Right atrium auricular region (tissue), 2 donors: ENCODE measurements around the gene PLXNA2. TPM values are rescaled to one million over a fixed set of nuclear protein-coding genes. Genes with fewer than 3 reads are reported as not detected.

ENCODE experiments used
- DNase-seq: peaks from one replicate; pipeline ENCODE4 v3.0.0-alpha.2; 2019; ENCODE audit warnings: low spot score
- H3K27ac ChIP-seq, 2 donors: fragments of 200-600 bp; sonication (generic); 1 replicate in 1 of 2; 2 replicates in 1 of 2; pipeline ENCODE4 v1.5.1; 2016 to 2019
- H3K27me3 ChIP-seq, 2 donors: fragments of 200-600 bp; sonication (generic); one replicate each; pipeline versions ENCODE4 v1.5.1 to v1.6.0; 2017 to 2019
- H3K36me3 ChIP-seq: fragments of 200-600 bp; sonication (generic); one replicate; pipeline ENCODE4 v1.5.1; 2016
- H3K4me1 ChIP-seq, 2 donors: fragments of 200-600 bp; sonication (generic); one replicate each; pipeline versions ENCODE4 v1.5.1 to v1.6.0; 2017 to 2019
- H3K4me3 ChIP-seq, 2 donors: fragments of 200-600 bp; sonication (generic); 1 replicate in 1 of 2; 2 replicates in 1 of 2; pipeline ENCODE4 v1.5.1; 2017 to 2019; ENCODE audit warnings: mild to moderate bottlenecking in 1 of 2, moderate library complexity in 1 of 2
- H3K9me3 ChIP-seq, 2 donors: fragments of 200-600 bp; sonication (generic); one replicate each; pipeline ENCODE4 v1.5.1; 2019
- total RNA-seq, 2 donors: library from RNA; depleted of rRNA; stranded (reverse); fragments of >200 nt; gene quantifications; one replicate each; pipeline ENCODE4 v1.1.0, GENCODE V29; 2016
- TF ChIP-seq, protein P1 (sequence below), 2 donors: fragments of 200-600 bp; sonication (generic); IDR thresholded peaks; one replicate each; pipeline ENCODE4 v1.5.1; 2019; ENCODE audit warnings: antibody characterized with exemption in 2 of 2

The PLXNA2 gene
- total RNA-seq, 2 donors from 2014 or later = 10.8 to 23.8 TPM

GRCh38 chr1:208041505-208041904, 202.7 kb downstream of the PLXNA2 start:
- TF ChIP-seq, protein P1, sequence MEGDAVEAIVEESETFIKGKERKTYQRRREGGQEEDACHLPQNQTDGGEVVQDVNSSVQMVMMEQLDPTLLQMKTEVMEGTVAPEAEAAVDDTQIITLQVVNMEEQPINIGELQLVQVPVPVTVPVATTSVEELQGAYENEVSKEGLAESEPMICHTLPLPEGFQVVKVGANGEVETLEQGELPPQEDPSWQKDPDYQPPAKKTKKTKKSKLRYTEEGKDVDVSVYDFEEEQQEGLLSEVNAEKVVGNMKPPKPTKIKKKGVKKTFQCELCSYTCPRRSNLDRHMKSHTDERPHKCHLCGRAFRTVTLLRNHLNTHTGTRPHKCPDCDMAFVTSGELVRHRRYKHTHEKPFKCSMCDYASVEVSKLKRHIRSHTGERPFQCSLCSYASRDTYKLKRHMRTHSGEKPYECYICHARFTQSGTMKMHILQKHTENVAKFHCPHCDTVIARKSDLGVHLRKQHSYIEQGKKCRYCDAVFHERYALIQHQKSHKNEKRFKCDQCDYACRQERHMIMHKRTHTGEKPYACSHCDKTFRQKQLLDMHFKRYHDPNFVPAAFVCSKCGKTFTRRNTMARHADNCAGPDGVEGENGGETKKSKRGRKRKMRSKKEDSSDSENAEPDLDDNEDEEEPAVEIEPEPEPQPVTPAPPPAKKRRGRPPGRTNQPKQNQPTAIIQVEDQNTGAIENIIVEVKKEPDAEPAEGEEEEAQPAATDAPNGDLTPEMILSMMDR (IDR thresholded peaks at IDR 0.05) = no peak
- Histone ChIP-seq H3K36me3 (peaks cover 54% of the 10 kb centered on the region), H3K4me3 (no peak overlapping the region), H3K9me3 (no peaks in the 10 kb centered on the region), H3K4me1 (peaks cover 0 to 14% of the 10 kb centered on the region in 2 donors), H3K27me3 (no peaks in the 10 kb centered on the region), H3K27ac (no peak overlapping the region)
- DNase-seq = no peak

- Histone ChIP-seq H3K27me3 (no peaks in the 10 kb centered on the region), H3K9me3 (no peaks in the 10 kb centered on the region), H3K4me3 (no peak overlapping the region), H3K4me1 (peaks cover 0 to 8% of the 10 kb centered on the region in 2 donors), H3K27ac (no peak overlapping the region), H3K36me3 (peaks cover 54% of the 10 kb centered on the region)
- TF ChIP-seq, protein P1 (IDR thresholded peaks at IDR 0.05) = no peak
- no peak for DNase-seq
Observed at GRCh38 chr1:208040821-208041297, 203.3 kb downstream of the PLXNA2 start.

DNA sequence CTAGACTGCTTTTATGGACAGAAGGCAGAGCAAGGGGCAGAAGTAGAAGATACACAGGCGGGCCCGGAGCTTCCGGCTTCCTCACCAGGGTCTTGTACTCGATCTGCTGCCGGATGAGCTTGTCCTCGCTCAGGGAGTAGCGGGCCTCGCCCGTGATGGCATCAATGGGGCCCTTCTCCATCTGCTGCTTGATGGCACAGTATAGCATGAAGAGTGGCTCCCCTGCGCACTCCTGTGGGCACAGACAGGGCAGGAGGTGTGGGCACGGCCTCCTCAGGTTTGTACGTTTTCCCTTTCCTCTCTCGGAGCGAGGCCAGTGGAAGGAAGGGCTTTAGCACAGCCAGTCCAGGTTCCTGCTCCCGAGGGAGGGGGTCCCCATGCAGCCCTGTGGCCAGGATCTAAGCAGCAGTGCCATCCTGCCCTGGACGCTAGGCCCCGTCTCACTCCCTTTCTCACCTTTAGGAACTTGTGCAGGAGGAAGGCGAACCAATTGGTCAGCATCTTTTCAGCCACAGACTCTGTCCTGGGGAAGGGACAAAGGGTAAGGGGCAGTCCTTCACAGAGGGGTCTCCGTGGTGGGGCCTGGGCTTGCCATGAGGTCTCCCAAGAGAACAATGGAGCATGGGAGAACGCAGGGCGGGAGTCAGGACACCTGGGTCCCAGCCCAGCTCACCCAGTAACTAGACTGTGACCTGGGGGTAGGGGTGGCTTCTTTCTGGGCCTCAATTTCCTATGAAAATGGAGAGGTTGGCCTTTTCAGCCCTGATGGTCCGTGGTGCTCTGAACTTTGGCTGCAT, 204.4 kb downstream of the PLXNA2 start:
- Histone ChIP-seq H3K9me3 (no peaks in the 10 kb centered on the region), H3K4me3 (no peak overlapping the region), H3K4me1 (peaks cover 0 to 8% of the 10 kb centered on the region in 2 donors), H3K27me3 (no peaks in the 10 kb centered on the region), H3K36me3 (peaks cover 48% of the 10 kb centered on the region), H3K27ac (no peak overlapping the region)
- TF ChIP-seq, protein P1 (IDR thresholded peaks at IDR 0.05) = no peak
- DNase-seq = no peak

- Histone ChIP-seq H3K27ac (no peak overlapping the region), H3K4me1 (no peaks in the 10 kb centered on the region), H3K9me3 (no peaks in the 10 kb centered on the region), H3K36me3 (peaks cover 46% of the 10 kb centered on the region), H3K4me3 (no peak overlapping the region), H3K27me3 (no peaks in the 10 kb centered on the region)
- TF ChIP-seq, protein P1 (IDR thresholded peaks at IDR 0.05) = no peak
- DNase-seq = no peak
Observed at GRCh38 chr1:208038303-208038702, 205.9 kb downstream of the PLXNA2 start.

GRCh38 chr1:208036918-208037766, 207.0 kb downstream of the PLXNA2 start:
- peaks cover 0 to 3% of the 10 kb centered on the region in 2 donors for H3K4me1 ChIP-seq
- H3K4me3 ChIP-seq = no peak overlapping the region
- no peaks in the 10 kb centered on the region for H3K27me3 ChIP-seq
- TF ChIP-seq, protein P1 (IDR thresholded peaks at IDR 0.05) = no peak
- no peak for DNase-seq
- no peaks in the 10 kb centered on the region for H3K9me3 ChIP-seq
- peaks cover 48% of the 10 kb centered on the region for H3K36me3 ChIP-seq
- no peak overlapping the region for H3K27ac ChIP-seq
